HL-60 (cell line): ENCODE results near the gene HEPN1.
A peak's percentile ranks its signal among the peaks of the same experiment; 100 is the strongest.

Experiments used
- DNase-seq, 2 experiments: peaks; one replicate each; pipeline ENCODE4 v3.0.0-alpha.2; 2010 to 2020; ENCODE audit warnings: low read depth in 1 of 2, low spot score in 1 of 2
- H3K27ac ChIP-seq: fragments of 250-450 bp; sonication (Bioruptor Pico); replicated peaks from 2 replicates; pipeline ENCODE4 v1.5.1; 2020; ENCODE audit warnings: mild to moderate bottlenecking, moderate library complexity
- H3K27me3 ChIP-seq: fragments of 250-450 bp; sonication (Bioruptor Pico); 2 replicates; pipeline ENCODE4 v1.5.1; 2021; ENCODE audit warnings: mild to moderate bottlenecking, moderate library complexity; ENCODE audit not compliant: insufficient read depth, poor library complexity, severe bottlenecking
- H3K4me3 ChIP-seq: replicated peaks from 2 replicates; pipeline ENCODE4 v1.5.1; 2011; ENCODE audit warnings: mild to moderate bottlenecking, control low read depth, low read length; ENCODE audit not compliant: insufficient read depth
- GABPA ChIP-seq: IDR thresholded peaks from 2 replicates; pipeline ENCODE4 v1.6.1; 2012; ENCODE audit warnings: low read depth
- POLR2AphosphoS5 ChIP-seq: IDR thresholded peaks from 2 replicates; pipeline ENCODE4 v1.6.1; 2012; ENCODE audit warnings: low read depth
- SPI1 ChIP-seq: IDR thresholded peaks from 2 replicates; pipeline ENCODE4 v1.6.1; 2012; ENCODE audit warnings: low read depth, mild to moderate bottlenecking, borderline replicate concordance
- TF ChIP-seq, protein P1 (sequence below): IDR thresholded peaks from one replicate; pipeline ENCODE4 v1.5.1; 2011; ENCODE audit warnings: low read length, control low read depth, inconsistent platforms; ENCODE audit not compliant: insufficient read depth
- TF ChIP-seq, protein P2 (sequence below): IDR thresholded peaks from 2 replicates; pipeline ENCODE4 v1.6.1; 2012; ENCODE audit warnings: low read depth; ENCODE audit not compliant: insufficient replicate concordance

The HEPN1 gene

DNA sequence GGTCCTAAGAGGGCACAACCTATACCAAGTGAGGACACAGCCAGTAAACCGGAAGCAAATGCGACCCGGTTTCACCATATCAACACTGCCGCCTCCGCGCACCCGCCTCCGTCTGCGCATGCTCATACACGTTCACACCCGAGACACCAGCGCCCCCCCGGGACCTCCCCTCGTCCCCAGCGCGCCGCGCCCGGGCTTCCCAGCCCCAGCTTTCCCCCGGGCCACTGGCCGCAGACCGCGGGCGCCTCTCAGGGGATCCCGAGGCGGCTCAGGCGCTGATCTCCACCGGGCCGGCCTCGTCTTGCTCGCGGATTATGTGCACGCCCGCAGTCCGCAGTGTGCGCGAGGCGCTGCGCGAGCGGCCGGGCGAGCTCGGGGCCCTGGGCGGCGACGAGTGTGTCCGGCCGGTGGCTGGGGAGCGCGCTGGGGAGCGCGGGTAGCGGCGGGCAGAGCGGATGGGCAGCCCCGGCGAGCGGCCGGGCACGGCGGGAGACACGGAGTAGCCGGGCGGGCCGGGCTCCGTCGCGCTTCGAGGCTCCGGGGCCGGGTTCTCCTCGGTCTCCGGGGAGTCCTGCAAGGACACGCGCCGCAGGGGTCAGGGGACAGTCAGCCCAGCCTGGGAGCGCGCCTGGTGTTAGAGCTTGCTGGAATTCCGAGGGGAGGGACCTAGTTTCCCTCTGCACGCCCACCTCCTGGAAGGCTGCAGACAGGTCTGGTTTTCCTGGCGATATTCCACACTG, 2.0 kb downstream of the HEPN1 start:
- peak in 1 of 2 experiments; percentile 21 for DNase-seq
- H3K27me3 ChIP-seq, result no peaks in the 10 kb centered on the region
- H3K4me3 ChIP-seq, result no peak overlapping the region
- no peak overlapping the region for H3K27ac ChIP-seq
- TF ChIP-seq, protein P1, sequence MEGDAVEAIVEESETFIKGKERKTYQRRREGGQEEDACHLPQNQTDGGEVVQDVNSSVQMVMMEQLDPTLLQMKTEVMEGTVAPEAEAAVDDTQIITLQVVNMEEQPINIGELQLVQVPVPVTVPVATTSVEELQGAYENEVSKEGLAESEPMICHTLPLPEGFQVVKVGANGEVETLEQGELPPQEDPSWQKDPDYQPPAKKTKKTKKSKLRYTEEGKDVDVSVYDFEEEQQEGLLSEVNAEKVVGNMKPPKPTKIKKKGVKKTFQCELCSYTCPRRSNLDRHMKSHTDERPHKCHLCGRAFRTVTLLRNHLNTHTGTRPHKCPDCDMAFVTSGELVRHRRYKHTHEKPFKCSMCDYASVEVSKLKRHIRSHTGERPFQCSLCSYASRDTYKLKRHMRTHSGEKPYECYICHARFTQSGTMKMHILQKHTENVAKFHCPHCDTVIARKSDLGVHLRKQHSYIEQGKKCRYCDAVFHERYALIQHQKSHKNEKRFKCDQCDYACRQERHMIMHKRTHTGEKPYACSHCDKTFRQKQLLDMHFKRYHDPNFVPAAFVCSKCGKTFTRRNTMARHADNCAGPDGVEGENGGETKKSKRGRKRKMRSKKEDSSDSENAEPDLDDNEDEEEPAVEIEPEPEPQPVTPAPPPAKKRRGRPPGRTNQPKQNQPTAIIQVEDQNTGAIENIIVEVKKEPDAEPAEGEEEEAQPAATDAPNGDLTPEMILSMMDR, result no peak
- TF ChIP-seq, protein P2, sequence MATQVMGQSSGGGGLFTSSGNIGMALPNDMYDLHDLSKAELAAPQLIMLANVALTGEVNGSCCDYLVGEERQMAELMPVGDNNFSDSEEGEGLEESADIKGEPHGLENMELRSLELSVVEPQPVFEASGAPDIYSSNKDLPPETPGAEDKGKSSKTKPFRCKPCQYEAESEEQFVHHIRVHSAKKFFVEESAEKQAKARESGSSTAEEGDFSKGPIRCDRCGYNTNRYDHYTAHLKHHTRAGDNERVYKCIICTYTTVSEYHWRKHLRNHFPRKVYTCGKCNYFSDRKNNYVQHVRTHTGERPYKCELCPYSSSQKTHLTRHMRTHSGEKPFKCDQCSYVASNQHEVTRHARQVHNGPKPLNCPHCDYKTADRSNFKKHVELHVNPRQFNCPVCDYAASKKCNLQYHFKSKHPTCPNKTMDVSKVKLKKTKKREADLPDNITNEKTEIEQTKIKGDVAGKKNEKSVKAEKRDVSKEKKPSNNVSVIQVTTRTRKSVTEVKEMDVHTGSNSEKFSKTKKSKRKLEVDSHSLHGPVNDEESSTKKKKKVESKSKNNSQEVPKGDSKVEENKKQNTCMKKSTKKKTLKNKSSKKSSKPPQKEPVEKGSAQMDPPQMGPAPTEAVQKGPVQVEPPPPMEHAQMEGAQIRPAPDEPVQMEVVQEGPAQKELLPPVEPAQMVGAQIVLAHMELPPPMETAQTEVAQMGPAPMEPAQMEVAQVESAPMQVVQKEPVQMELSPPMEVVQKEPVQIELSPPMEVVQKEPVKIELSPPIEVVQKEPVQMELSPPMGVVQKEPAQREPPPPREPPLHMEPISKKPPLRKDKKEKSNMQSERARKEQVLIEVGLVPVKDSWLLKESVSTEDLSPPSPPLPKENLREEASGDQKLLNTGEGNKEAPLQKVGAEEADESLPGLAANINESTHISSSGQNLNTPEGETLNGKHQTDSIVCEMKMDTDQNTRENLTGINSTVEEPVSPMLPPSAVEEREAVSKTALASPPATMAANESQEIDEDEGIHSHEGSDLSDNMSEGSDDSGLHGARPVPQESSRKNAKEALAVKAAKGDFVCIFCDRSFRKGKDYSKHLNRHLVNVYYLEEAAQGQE, result no peak
- no peak for TF ChIP-seq POLR2AphosphoS5
- TF ChIP-seq SPI1, result no peak
- no peak for TF ChIP-seq GABPA

DNA sequence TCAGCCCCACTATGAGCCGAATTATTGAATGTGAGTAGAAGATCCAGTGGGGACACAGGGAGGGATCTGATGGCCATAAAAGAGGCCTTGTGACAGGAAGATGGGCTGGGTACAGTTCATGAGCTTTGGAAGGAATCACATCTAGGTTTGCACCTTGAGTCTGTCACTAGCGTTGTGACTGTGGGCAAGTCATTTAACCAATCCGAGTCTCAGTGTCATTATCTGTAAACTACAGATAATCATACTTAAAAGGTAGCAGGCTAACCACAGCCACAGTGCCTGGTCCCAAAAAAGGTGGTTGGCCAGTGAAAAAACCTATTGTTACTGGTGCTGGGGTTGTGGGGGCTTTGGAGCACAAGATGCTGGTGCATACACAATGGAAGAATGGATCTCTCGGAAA, 3.8 kb downstream of the HEPN1 start:
- no peak overlapping the region for H3K4me3 ChIP-seq
- DNase-seq, result no peak
- no peaks in the 10 kb centered on the region for H3K27me3 ChIP-seq
- no peak overlapping the region for H3K27ac ChIP-seq
- TF ChIP-seq, protein P1, result no peak
- TF ChIP-seq GABPA (no peak), SPI1 (no peak), POLR2AphosphoS5 (no peak)
- TF ChIP-seq, protein P2, result no peak

DNA sequence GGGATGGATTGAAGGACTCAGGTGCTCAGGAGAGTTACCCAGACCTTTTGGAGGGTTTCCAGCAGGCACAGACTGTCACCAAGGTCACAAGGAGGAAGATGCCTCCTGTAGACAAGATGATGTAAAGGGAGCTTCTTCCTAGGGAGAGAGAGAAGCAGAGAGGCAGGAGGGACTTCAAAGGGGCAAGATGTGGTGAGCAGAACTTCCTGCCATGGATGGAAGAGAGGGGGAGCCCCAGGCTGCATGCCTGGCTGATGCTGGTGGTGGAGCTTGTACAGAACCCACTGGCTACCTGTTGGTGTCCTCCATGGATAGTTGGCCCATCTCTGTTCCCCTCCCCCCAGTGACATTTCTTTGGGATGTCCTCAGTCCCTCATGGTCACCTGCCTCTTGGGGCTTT, 4.2 kb downstream of the HEPN1 start:
- no peak for DNase-seq
- TF ChIP-seq SPI1 (no peak), POLR2AphosphoS5 (no peak), GABPA (no peak)
- TF ChIP-seq, protein P2, result no peak
- TF ChIP-seq, protein P1, result no peak
- no peak overlapping the region for H3K4me3 ChIP-seq
- no peaks in the 10 kb centered on the region for H3K27me3 ChIP-seq
- H3K27ac ChIP-seq, result no peak overlapping the region
